HepG2 (cell line): Measurements from ENCODE around the gene ZSCAN31. TPM values are rescaled to one million over a fixed set of nuclear protein-coding genes. Genes with fewer than 3 reads are reported as not detected.
A peak's percentile ranks its signal among the peaks of the same experiment; 100 is the strongest.

ENCODE experiments used
- ATF3 ChIP-seq: sonication (generic); formaldehyde crosslinking; IDR thresholded peaks from 2 replicates; pipeline ENCODE4 v1.4.0; 2020; ENCODE audit warnings: missing genetic modification reagents
- CCAR2 ChIP-seq: fragments of 200-400 bp; formaldehyde crosslinking; optimal IDR thresholded peaks from 2 replicates; pipeline ENCODE3; 2018; ENCODE audit warnings: low read depth, mild to moderate bottlenecking, low read length, moderate library complexity
- DMAP1 ChIP-seq: IDR thresholded peaks from 2 replicates; pipeline ENCODE4 v1.6.1; 2016
- FOXK2 ChIP-seq: fragments of 450-650 bp; IDR thresholded peaks from 2 replicates; pipeline ENCODE4 v1.6.1; 2016
- KLF13 ChIP-seq: sonication (generic); formaldehyde crosslinking; IDR thresholded peaks from 2 replicates; pipeline ENCODE4 v1.4.0; 2020; ENCODE audit warnings: mild to moderate bottlenecking, missing genetic modification reagents
- RBFOX2 ChIP-seq: fragments of 200-400 bp; formaldehyde crosslinking; IDR thresholded peaks from 2 replicates; pipeline ENCODE4 v1.6.1; 2017; ENCODE audit warnings: low read depth, mild to moderate bottlenecking, low read length
- RFXAP ChIP-seq: sonication (generic); formaldehyde crosslinking; IDR thresholded peaks from 2 replicates; pipeline ENCODE4 v1.4.0; 2020; ENCODE audit warnings: missing genetic modification reagents, borderline replicate concordance
- SAFB2 ChIP-seq: sonication (generic); formaldehyde crosslinking; IDR thresholded peaks from 2 replicates; pipeline ENCODE4 v1.5.1; 2020; ENCODE audit warnings: missing genetic modification reagents, low read depth, mild to moderate bottlenecking, borderline replicate concordance
- SATB2 ChIP-seq: sonication (generic); formaldehyde crosslinking; IDR thresholded peaks from 2 replicates; pipeline ENCODE4 v1.5.0; 2020; ENCODE audit warnings: missing genetic modification reagents
- SETDB1 ChIP-seq: sonication (generic); formaldehyde crosslinking; IDR thresholded peaks from 2 replicates; pipeline ENCODE4 v1.5.1; 2020; ENCODE audit warnings: missing genetic modification reagents, mild to moderate bottlenecking, borderline replicate concordance
- SOX13 ChIP-seq, 3 experiments: fragments of 450-650 bp in 1 of 3; sonication (generic) in 1 of 3; formaldehyde crosslinking in 1 of 3; IDR thresholded peaks in 2 of 3; conservative IDR thresholded peaks in 1 of 3; 2 replicates each; pipeline versions ENCODE4 v1.5.0 to v1.6.1; 2016 to 2020; ENCODE audit warnings: antibody characterized with exemption in 1 of 3, mild to moderate bottlenecking in 1 of 3, missing compliant biosample characterization in 1 of 3, missing genetic modification reagents in 1 of 3, moderate library complexity in 1 of 3
- SOX5 ChIP-seq: IDR thresholded peaks from 2 replicates; pipeline ENCODE4 v1.6.1; 2016; ENCODE audit warnings: borderline replicate concordance
- SYNCRIP ChIP-seq: fragments of 200-400 bp; formaldehyde crosslinking; IDR thresholded peaks from 2 replicates; pipeline ENCODE4 v1.6.1; 2018; ENCODE audit warnings: mild to moderate bottlenecking, low read depth, low read length; ENCODE audit not compliant: insufficient read depth
- TFDP2 ChIP-seq: sonication (generic); formaldehyde crosslinking; IDR thresholded peaks from 2 replicates; pipeline ENCODE4 v1.4.0; 2020; ENCODE audit warnings: missing genetic modification reagents
- ZMYM2 ChIP-seq: sonication (generic); formaldehyde crosslinking; IDR thresholded peaks from 2 replicates; pipeline ENCODE4 v1.8.0; 2022; ENCODE audit warnings: mild to moderate bottlenecking, missing genetic modification reagents
- ZMYM3 ChIP-seq: sonication (generic); formaldehyde crosslinking; IDR thresholded peaks from 2 replicates; pipeline ENCODE4 v1.5.1; 2020; ENCODE audit warnings: mild to moderate bottlenecking, missing genetic modification reagents
- ZNF335 ChIP-seq: sonication (generic); formaldehyde crosslinking; IDR thresholded peaks from 2 replicates; pipeline ENCODE4 v1.4.0; 2020; ENCODE audit warnings: missing genetic modification reagents
- ZNF672 ChIP-seq: sonication (generic); formaldehyde crosslinking; IDR thresholded peaks from 2 replicates; pipeline ENCODE4 v1.8.1; 2022; ENCODE audit warnings: missing genetic modification reagents
- ZNF740 ChIP-seq: sonication (generic); formaldehyde crosslinking; IDR thresholded peaks from 2 replicates; pipeline ENCODE4 v1.4.0; 2020; ENCODE audit warnings: missing genetic modification reagents
- ZNF768 ChIP-seq: sonication (generic); formaldehyde crosslinking; IDR thresholded peaks from 2 replicates; pipeline ENCODE4 v1.4.0; 2020; ENCODE audit warnings: missing genetic modification reagents
- polyA plus RNA-seq, 8 experiments: library from polyadenylated mRNA; depleted of rRNA in 3 of 8; stranded (reverse) in 7 of 8; unstranded in 1 of 8; fragments of >200 nt; fragmentation: Illumina TruSeq in 4 of 8; extraction: Trizol in 4 of 8; gene quantifications; 2 replicates each; pipeline versions ENCODE4 v1.2.1 to v1.2.3, GENCODE V29; 2011 to 2016; ENCODE audit warnings: low read depth in 4 of 8, missing spikeins in 1 of 8, mixed read lengths in 1 of 8; ENCODE audit not compliant: insufficient read depth in 1 of 8
- total RNA-seq, 5 experiments: library from RNA; depleted of rRNA; stranded (reverse); fragments of >200 nt; fragmentation: Illumina TruSeq; extraction: Trizol; gene quantifications; 2 replicates each; pipeline ENCODE4 v1.2.3, GENCODE V29; 2016; ENCODE audit warnings: low read depth in 1 of 5
- TF ChIP-seq, protein P1 (sequence below): sonication (generic); formaldehyde crosslinking; IDR thresholded peaks from 2 replicates; pipeline ENCODE4 v1.9.0; 2021; ENCODE audit warnings: missing genetic modification reagents, mild to moderate bottlenecking, borderline replicate concordance
- TF ChIP-seq, protein P2 (sequence below), 2 experiments: sonication (generic) in 1 of 2; formaldehyde crosslinking in 1 of 2; IDR thresholded peaks; 2 replicates each; pipeline versions ENCODE4 v1.4.0 to v1.6.1; 2016 to 2020; ENCODE audit warnings: borderline replicate concordance in 1 of 2, low read depth in 1 of 2, mild to moderate bottlenecking in 1 of 2, missing genetic modification reagents in 1 of 2

ZSCAN31 gene
- total and polyA plus RNA-seq, 2 of the 13 experiments (the other 11 are each of a cell fraction or from before 2014, with no cell fraction given), result 5.3 to 6.2 TPM

DNA sequence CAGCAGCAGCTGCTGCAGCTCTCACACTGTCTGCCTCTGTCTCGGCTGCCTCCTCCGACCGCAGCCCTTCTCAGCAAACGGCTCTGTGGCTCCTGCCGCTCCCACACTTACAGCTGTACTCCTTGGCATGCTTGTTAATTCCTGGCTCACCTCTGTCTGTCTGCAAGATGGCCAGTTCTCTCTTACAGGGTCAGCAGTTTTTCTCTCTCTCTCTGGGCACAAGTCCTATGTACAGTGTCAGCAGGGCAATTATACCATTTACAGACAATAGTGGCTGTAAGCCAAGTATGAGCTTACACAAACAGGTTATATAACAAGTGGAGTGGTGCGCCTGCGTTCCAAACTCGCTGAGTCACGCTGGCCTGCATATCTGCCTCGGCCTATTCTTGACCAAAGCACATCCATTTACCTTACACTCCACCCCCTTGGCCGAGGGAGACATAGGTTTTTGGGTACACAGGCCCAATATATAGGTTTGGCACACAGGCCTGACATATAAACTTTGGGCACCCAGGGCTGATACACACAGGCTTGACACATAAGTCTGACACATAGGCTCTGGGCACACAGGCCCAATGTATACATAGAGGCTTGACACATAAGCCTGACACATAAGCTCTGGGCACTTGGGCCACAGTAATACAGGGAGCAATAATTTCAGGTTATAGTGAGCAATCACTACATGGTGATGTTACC is 18.2 kb upstream of the ZSCAN31 start (continued):
- TF ChIP-seq DMAP1 (no peak), SOX5 (CRISPR knock-in tag) (peak; percentile 32; the same call in 1 of the 2 replicates), CCAR2 (no peak), FOXK2 (no peak), SAFB2 (CRISPR knock-in tag) (no peak), SOX13 (IDR thresholded peaks at IDR 0.05) (no peak), SOX13 (CRISPR knock-in tag; conservative IDR thresholded peaks at IDR 0.05 in 1 of 2, IDR thresholded peaks at IDR 0.05 in 1 of 2) (peak in 1 of 2 experiments; percentile 78; a peak in 2 of 4 replicates), TFDP2 (CRISPR knock-in tag) (no peak), ZMYM2 (CRISPR knock-in tag) (peak; percentile 80; the same call in 1 of the 2 replicates), ZNF672 (CRISPR knock-in tag) (no peak), SYNCRIP (no peak), SETDB1 (CRISPR knock-in tag) (no peak), RFXAP (CRISPR knock-in tag) (no peak), SATB2 (CRISPR knock-in tag) (no peak), ZNF335 (CRISPR knock-in tag) (no peak), KLF13 (CRISPR knock-in tag) (no peak), ATF3 (no peak), ZMYM3 (no peak), ZNF768 (CRISPR knock-in tag) (no peak), RBFOX2 (0 out of 2 replicates have a peak, but pooled peaks have one; percentile 24), ZNF740 (CRISPR knock-in tag) (no peak)
- TF ChIP-seq, protein P1, sequence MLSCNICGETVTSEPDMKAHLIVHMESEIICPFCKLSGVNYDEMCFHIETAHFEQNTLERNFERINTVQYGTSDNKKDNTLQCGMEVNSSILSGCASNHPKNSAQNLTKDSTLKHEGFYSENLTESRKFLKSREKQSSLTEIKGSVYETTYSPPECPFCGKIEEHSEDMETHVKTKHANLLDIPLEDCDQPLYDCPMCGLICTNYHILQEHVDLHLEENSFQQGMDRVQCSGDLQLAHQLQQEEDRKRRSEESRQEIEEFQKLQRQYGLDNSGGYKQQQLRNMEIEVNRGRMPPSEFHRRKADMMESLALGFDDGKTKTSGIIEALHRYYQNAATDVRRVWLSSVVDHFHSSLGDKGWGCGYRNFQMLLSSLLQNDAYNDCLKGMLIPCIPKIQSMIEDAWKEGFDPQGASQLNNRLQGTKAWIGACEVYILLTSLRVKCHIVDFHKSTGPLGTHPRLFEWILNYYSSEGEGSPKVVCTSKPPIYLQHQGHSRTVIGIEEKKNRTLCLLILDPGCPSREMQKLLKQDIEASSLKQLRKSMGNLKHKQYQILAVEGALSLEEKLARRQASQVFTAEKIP (CRISPR knock-in tag), result no peak
- TF ChIP-seq, protein P2, sequence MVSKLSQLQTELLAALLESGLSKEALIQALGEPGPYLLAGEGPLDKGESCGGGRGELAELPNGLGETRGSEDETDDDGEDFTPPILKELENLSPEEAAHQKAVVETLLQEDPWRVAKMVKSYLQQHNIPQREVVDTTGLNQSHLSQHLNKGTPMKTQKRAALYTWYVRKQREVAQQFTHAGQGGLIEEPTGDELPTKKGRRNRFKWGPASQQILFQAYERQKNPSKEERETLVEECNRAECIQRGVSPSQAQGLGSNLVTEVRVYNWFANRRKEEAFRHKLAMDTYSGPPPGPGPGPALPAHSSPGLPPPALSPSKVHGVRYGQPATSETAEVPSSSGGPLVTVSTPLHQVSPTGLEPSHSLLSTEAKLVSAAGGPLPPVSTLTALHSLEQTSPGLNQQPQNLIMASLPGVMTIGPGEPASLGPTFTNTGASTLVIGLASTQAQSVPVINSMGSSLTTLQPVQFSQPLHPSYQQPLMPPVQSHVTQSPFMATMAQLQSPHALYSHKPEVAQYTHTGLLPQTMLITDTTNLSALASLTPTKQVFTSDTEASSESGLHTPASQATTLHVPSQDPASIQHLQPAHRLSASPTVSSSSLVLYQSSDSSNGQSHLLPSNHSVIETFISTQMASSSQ (IDR thresholded peaks at IDR 0.05; ENCODE audit: low read depth), result no peak
- TF ChIP-seq, protein P2 (CRISPR knock-in tag; IDR thresholded peaks at IDR 0.05; ENCODE audit: borderline replicate concordance), result no peak
